ENCODE data around the gene MED4. TPM values are rescaled to one million over a fixed set of nuclear protein-coding genes. Genes with fewer than 3 reads are reported as not detected.

MED4 gene, protein sequence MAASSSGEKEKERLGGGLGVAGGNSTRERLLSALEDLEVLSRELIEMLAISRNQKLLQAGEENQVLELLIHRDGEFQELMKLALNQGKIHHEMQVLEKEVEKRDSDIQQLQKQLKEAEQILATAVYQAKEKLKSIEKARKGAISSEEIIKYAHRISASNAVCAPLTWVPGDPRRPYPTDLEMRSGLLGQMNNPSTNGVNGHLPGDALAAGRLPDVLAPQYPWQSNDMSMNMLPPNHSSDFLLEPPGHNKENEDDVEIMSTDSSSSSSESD
- total RNA-seq (2014; rRNA removed; shearing (Covaris generic)) (29.0 and 38.8 TPM in 2 replicates), polyA plus RNA-seq (2016; fragmentation: Nextera tagmentation; extraction: Ambion mirVana) (80.6 and 92.5 TPM in 2 replicates)
- long read RNA-seq, transcript MED4-201 (7 exons, 2,022 nt): major isoform, 22 of 38 reads
- long read RNA-seq, transcript MED4-202 (7 exons, 931 nt): minor isoform, 9 of 38 reads
- long read RNA-seq, partial matches to known transcripts: 2 of 38 reads
- long read RNA-seq, other reads (novel, unspliced or antisense): 5 of 38 reads

DNA sequence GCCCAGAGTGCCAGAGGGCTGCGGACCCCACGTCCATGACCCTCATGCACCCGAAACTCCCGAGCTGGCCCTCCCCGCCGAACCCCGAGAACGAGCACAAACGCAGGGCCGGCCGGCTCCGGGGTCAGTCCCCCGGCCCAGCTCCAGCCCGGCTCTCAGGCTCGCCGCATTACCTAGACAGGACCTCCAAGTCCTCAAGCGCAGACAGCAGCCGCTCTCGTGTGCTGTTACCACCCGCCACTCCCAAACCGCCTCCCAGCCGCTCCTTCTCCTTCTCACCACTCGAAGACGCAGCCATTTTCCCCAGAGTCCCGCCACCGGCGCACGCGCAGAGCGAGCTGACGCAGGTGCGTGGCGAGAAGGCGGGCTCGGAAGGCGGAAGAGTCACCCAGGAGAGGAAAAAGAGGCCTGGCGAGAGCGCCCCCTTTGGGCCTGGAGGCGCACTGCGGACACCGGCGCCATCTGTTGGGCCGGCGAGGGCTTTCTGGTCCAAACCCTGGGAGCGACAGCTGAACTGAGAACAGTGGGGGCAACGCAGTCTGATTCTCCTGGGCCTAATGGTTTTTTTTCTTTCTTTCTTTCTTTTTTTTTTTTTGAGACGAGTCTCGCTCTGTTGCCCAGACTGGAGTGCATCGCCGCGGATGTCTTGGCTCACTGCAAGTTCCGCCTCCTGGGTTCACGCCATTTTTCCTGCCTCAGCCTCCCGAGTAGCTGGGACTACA is at the start of gene MED4:
Gene MED4, minus strand, starts transcription at position 324 of the 722 bp plus-strand sequence. Its CDS starts 26 bp downstream, at position 298.
- H3K9me2 ChIP-seq (ENCODE audit: insufficient read depth): no peaks in the 10 kb centered on the region; the same call in 1 of the 2 replicates
- 0 out of 2 replicates have a peak within 1 kb of the TSS, but pooled peaks have one; percentile 52 for H3K27ac ChIP-seq (ENCODE audit: low read depth)
- peak within 1 kb of the TSS; percentile 63; the same call in 1 of the 2 replicates for H2AFZ ChIP-seq
- no peaks in the 10 kb centered on the region for H3F3A ChIP-seq (replicated peaks; ENCODE audit: low read depth)
- no peaks in the 10 kb centered on the region for H3K27me3 ChIP-seq (ENCODE audit: insufficient read depth)
- Mint-ChIP-seq H3K4me1 (peaks cover 21% of the 10 kb centered on the region), H3K36me3 (ENCODE audit: low read depth) (peaks cover 3% of the 10 kb centered on the region; the same call in 1 of the 3 replicates), H3K27ac (peak within 1 kb of the TSS; percentile 97), H3K4me3 (peak within 1 kb of the TSS; percentile 99), H3K27me3 (ENCODE audit: insufficient read depth, low read depth, poor library complexity) (peaks cover 3% of the 10 kb centered on the region), H3K9me3 (no peaks in the 10 kb centered on the region)
- peak within 1 kb of the TSS; percentile 89 for H3K4me3 ChIP-seq
- H3K4me2 ChIP-seq: peak within 1 kb of the TSS; percentile 93
- peak; percentile 95 for ATAC-seq
- peak; percentile 95 for DNase-seq (ENCODE audit: low spot score)
- peaks cover 6% of the 10 kb centered on the region; the same call in 1 of the 2 replicates for H4K20me1 ChIP-seq (replicated peaks; ENCODE audit: insufficient read depth)
- peaks cover 49% of the 10 kb centered on the region for H3K79me2 ChIP-seq (replicated peaks; ENCODE audit: insufficient read depth)
- no peaks in the 10 kb centered on the region for H3K36me3 ChIP-seq (ENCODE audit: insufficient read depth)
- TF ChIP-seq POLR2AphosphoS5 (IDR thresholded peaks at IDR 0.05; ENCODE audit: low read depth): peak; percentile 94
- no peak for TF ChIP-seq ZNF114 (CRISPR knock-in tag; IDR thresholded peaks at IDR 0.05)
- TF ChIP-seq, protein P1, sequence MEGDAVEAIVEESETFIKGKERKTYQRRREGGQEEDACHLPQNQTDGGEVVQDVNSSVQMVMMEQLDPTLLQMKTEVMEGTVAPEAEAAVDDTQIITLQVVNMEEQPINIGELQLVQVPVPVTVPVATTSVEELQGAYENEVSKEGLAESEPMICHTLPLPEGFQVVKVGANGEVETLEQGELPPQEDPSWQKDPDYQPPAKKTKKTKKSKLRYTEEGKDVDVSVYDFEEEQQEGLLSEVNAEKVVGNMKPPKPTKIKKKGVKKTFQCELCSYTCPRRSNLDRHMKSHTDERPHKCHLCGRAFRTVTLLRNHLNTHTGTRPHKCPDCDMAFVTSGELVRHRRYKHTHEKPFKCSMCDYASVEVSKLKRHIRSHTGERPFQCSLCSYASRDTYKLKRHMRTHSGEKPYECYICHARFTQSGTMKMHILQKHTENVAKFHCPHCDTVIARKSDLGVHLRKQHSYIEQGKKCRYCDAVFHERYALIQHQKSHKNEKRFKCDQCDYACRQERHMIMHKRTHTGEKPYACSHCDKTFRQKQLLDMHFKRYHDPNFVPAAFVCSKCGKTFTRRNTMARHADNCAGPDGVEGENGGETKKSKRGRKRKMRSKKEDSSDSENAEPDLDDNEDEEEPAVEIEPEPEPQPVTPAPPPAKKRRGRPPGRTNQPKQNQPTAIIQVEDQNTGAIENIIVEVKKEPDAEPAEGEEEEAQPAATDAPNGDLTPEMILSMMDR (conservative IDR thresholded peaks at IDR 0.05; ENCODE audit: low read depth in 2 of 2): peak; percentile 95 to 98
- TF ChIP-seq, protein P2, sequence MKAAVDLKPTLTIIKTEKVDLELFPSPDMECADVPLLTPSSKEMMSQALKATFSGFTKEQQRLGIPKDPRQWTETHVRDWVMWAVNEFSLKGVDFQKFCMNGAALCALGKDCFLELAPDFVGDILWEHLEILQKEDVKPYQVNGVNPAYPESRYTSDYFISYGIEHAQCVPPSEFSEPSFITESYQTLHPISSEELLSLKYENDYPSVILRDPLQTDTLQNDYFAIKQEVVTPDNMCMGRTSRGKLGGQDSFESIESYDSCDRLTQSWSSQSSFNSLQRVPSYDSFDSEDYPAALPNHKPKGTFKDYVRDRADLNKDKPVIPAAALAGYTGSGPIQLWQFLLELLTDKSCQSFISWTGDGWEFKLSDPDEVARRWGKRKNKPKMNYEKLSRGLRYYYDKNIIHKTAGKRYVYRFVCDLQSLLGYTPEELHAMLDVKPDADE (IDR thresholded peaks at IDR 0.05): peak; percentile 64; the same call in 1 of the 2 replicates
- TF ChIP-seq, protein P3, sequence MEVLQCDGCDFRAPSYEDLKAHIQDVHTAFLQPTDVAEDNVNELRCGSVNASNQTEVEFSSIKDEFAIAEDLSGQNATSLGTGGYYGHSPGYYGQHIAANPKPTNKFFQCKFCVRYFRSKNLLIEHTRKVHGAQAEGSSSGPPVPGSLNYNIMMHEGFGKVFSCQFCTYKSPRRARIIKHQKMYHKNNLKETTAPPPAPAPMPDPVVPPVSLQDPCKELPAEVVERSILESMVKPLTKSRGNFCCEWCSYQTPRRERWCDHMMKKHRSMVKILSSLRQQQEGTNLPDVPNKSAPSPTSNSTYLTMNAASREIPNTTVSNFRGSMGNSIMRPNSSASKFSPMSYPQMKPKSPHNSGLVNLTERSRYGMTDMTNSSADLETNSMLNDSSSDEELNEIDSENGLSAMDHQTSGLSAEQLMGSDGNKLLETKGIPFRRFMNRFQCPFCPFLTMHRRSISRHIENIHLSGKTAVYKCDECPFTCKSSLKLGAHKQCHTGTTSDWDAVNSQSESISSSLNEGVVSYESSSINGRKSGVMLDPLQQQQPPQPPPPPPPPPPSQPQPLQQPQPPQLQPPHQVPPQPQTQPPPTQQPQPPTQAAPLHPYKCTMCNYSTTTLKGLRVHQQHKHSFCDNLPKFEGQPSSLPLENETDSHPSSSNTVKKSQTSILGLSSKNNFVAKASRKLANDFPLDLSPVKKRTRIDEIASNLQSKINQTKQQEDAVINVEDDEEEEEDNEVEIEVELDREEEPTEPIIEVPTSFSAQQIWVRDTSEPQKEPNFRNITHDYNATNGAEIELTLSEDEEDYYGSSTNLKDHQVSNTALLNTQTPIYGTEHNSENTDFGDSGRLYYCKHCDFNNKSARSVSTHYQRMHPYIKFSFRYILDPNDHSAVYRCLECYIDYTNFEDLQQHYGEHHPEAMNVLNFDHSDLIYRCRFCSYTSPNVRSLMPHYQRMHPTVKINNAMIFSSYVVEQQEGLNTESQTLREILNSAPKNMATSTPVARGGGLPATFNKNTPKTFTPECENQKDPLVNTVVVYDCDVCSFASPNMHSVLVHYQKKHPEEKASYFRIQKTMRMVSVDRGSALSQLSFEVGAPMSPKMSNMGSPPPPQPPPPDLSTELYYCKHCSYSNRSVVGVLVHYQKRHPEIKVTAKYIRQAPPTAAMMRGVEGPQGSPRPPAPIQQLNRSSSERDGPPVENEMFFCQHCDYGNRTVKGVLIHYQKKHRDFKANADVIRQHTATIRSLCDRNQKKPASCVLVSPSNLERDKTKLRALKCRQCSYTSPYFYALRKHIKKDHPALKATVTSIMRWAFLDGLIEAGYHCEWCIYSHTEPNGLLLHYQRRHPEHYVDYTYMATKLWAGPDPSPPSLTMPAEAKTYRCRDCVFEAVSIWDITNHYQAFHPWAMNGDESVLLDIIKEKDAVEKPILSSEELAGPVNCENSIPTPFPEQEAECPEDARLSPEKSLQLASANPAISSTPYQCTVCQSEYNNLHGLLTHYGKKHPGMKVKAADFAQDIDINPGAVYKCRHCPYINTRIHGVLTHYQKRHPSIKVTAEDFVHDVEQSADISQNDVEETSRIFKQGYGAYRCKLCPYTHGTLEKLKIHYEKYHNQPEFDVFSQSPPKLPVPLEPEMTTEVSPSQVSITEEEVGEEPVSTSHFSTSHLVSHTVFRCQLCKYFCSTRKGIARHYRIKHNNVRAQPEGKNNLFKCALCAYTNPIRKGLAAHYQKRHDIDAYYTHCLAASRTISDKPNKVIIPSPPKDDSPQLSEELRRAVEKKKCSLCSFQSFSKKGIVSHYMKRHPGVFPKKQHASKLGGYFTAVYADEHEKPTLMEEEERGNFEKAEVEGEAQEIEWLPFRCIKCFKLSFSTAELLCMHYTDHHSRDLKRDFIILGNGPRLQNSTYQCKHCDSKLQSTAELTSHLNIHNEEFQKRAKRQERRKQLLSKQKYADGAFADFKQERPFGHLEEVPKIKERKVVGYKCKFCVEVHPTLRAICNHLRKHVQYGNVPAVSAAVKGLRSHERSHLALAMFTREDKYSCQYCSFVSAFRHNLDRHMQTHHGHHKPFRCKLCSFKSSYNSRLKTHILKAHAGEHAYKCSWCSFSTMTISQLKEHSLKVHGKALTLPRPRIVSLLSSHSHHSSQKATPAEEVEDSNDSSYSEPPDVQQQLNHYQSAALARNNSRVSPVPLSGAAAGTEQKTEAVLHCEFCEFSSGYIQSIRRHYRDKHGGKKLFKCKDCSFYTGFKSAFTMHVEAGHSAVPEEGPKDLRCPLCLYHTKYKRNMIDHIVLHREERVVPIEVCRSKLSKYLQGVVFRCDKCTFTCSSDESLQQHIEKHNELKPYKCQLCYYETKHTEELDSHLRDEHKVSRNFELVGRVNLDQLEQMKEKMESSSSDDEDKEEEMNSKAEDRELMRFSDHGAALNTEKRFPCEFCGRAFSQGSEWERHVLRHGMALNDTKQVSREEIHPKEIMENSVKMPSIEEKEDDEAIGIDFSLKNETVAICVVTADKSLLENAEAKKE (CRISPR knock-in tag; IDR thresholded peaks at IDR 0.05): no peak
- no peak for TF ChIP-seq EZH2 (IDR thresholded peaks at IDR 0.05; ENCODE audit: low read depth, unreplicated experiment)
- TF ChIP-seq CREB1 (CRISPR knock-in tag; IDR thresholded peaks at IDR 0.05; ENCODE audit: low read depth): peak; percentile 84
- peaks cover 13% of the 10 kb centered on the region for H3K4me1 ChIP-seq (ENCODE audit: insufficient read depth)
